Stimulated activated CD4-positive, alpha-beta T cell treated with anti-CD3 and anti-CD28 coated beads, Interleukin-1b, Interleukin-23, amount 100 ng/mL, for 24 hours (primary cell): ENCODE results near the gene RPLP2.

Source experiments
- DNase-seq, 4 experiments: peaks; one replicate each; pipeline ENCODE4 v3.0.0-alpha.2; 2020; ENCODE audit warnings: low read depth in 4 of 4, low spot score in 1 of 4

RPLP2 gene

DNA sequence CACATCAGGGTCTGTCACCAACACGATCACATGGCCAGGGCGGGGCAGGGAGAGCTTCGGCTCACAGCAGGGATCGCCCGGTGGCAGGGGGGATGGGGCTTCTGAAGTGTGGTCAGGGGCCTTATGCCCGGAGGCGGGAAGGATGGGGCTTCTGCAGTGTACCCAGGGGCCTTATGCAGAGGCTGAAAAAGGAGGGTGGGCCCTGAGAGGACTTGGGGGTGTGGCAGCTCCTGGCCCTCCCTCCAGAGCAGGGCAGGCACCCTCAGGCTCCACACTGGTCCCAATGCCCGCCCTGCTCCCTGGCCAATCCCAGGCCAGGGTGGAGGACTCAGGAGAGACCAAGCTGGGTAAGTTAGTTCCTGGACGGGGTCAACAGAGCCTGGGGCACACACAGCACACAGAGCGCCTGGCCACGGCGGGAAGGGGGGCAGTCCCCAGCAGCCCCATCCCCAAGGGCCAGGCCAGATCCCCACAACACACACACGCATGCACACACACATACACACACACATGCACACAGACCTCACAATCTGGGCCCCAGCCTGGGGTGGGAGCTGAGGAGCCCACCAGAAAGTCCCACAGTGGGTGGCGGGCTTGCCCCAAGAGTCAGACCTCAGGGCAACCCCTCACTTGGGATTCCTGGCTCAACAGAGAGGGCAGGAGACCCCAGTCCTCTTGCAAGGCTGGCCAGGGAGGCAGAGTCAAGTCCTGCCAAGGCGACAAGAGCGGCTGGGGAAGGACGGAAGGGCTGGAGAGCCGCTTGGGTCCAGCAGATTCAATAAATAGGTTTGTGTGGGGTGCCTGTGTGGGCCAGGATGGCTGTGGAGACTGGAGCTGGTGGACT lies 18.8 kb upstream of the RPLP2 start:
- DNase-seq: no peak

DNA sequence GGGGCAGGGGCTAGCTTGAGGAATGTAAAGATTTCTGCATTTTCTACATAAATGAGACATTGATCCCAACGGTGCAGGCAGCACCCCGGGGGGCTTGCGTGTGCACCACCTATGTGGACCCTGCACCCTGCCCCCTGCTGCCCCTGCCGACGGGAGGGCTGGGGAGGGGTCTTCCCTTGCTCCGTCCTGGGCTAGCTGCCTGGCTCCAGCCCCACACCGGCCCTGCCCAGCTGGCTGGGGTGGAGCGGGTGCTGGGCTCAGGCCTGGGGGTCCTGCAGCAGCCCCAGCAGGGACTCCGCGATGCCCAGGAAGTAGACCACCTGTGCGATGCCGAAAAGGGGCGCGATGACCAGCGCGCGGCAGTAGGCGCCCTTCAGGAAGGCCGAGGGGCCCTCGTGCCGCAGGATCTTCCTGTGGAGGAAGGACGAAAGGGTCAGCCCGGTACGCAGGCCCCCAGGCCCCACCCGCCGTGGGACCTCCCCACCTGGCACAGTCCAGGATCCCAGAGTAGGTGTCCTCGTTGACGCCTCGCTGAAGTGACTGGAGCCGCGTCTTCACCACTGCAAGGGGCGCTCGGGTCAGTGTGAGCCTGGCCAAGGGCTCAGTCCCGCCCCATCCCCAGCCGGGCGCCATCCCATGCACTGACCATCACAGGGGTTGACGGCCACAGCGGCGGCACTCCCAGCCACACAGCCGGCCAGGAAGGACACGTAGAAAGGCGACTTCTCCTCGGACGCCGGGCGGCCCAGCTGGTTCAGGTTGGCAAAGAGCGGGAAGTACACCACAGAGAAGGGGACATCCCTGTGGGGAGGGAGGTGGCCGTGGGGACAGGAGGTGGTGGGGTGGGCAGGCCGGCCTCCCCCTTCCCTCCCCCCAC lies 17.9 kb upstream of the RPLP2 start:
- DNase-seq: no peak

DNA sequence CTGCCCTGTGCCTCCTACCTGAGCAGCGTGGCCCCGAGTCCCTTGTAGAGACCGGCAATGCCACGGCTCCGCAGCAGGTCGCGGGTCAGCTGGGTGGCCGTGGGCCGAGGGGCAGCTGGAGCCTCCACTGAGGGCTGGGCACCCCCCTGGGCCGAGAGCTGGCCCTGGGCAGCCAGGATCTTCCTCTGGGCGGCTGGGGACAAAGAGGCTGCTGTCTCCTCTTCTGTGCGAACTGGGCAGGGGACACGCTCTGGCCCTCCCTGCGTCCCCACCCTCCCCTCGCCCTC lies 17.3 kb upstream of the RPLP2 start:
- no peak for DNase-seq

DNA sequence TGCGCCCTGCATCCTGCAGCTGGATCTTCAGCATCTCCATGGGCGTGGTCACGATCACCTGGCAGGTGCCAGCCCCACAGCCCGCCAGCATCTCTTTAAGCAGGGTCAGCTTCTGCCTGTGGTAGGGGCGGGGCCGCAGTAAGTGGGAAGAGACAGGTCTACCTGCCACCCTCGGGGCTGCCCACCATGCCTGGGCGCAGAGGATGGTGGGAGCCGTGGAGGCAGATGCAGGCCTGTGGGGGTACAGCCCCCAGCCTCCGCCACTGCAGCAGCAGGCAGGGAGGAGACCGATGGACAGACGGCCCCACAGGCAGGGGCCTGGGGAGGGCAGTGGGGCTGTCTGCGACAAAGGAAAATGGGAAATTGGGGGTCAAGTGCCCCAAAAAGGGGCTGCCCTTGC lies 16.9 kb upstream of the RPLP2 start:
- DNase-seq: no peak

DNA sequence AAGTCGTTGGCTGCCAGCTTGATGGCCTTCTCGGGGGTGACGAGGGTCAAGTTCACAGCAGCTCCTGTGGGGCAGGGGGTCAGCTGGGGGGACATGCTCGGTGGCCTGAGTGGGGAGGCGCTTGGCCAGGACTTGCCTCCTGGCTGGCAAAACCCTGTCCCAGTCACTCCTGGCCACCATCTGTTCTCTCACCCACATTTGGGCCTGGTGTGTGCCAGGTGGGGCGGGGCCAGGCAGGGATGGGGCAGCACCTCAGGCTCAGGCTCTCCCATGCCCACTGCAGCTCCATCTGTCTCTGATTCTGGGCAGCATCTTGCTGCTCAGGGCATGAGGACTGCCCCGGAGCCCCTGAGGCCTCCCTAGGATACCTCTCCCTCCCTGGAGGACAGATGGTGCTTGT lies 16.2 kb upstream of the RPLP2 start:
- no peak for DNase-seq

DNA sequence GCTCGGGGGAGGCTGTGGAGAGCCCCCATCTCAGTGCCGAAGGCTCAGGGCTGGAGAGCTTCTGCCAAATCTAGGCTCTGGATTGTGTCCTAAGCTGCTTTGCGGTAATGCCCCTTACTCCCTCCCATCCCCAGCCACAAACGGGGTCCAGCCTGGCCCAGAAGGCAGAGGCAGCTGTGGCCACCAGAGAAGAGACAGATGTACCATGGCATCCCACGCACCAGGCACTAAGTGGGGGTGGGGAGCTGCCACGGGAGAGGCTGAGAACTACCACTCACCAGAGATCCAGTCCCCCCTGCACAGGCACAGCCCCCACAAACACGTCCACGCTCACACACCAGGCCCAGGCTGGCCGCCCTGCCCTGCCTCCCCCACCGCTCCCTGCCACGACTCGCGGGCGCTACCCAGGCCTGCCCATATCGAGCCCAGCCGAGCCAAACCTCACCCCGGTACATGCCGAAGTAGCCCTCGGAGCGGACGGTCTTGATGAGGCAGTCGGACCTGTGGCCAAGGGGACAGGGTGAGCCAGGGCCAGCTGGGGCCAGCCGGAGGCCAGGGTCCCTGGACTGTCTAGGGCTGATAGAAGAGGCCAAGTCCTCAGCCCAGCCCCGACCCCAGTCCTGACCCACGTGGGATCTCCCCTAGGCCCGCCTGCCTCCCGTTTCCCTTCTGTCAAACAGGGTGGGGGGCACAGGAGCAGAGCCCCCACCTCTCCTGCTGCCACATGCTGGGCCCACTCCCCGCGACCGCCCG lies 15.6 kb upstream of the RPLP2 start:
- no peak for DNase-seq

DNA sequence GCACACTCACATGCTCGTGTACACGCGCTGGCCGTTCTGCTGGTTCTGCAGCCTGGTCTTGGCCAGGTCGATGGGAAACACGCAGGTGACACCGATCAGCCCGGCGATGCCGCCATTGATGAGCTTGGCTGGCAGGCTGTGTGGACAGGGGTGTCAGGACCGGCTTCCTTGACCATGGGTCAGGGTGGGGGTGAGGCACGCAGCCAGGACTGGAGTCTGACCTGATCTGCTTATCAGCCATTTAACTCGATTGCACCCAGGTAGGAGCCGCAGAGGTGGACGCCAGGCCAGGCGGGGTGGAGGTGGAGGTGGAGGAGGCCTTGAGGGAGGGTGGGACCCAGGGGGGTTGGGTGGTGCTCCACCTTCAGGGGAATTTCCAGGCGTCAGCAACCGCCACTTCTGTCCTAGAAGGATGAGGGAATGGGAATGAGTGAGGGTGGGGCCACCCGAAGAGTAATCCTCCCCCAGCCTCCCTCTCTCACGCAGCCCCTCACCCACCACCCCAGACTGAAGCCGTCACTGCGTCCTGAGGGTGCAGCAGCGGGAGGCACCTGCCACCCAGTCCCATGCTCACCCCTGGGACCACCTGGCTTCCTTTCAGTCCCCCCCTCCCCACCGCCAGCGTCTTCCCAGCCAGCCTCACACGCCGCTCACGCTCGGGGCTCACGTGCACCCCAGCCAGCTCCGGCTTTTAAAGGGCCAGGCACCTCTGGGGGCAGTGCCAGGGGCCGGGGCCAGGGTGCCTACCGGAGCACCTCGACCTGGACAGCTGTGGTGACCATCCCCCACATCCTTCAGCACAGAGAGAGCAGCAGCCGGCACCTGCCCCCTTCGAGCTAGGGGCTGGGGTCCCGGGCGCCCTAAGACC lies 14.8 kb upstream of the RPLP2 start:
- no peak for DNase-seq

DNA sequence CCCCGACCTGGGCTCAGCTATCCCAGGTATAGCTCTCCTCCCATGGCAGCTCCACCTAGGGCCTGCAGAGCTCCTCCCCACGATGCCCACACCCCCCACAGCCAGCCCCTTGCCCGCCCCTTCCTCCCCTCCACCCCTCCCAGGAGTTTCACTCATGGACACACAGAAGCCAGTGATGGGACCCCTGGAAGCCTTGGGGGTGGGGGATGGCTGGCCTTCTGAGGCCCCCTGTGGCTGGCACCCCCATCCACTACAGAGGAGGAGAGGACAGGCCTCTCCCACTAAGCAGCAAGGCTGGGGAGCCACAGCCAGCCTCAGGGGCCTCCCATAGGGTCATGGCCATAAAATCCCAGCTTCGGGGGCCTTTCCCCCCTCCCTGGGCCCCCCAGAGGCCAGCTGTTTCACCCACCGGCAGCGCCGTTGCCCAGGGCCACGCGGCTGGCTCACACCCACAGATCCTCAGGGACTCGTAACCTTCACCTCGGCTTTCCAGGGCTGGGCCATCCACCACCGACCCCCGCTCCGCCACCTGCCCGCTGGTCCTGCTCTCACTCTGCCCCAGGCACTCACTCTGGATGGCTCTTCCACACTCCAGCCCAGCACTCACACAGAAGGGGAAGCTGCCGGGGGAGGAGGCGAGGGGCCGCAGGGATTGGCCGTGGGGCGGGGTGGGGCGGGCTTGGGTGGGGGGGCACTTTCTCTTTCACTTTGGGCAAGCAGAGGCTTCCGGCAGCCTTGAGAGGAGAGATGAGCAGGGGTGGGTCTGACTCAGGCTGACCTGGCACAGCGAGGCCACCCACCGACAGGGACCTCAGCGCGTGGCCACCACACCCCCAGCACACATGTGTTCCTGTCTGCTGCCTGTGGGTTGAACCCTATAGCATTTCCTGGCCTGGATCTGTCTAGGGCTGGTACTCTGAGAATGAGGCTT lies 13.9 kb upstream of the RPLP2 start:
- peak; percentile 61 to 82 (median 68) for DNase-seq

DNA sequence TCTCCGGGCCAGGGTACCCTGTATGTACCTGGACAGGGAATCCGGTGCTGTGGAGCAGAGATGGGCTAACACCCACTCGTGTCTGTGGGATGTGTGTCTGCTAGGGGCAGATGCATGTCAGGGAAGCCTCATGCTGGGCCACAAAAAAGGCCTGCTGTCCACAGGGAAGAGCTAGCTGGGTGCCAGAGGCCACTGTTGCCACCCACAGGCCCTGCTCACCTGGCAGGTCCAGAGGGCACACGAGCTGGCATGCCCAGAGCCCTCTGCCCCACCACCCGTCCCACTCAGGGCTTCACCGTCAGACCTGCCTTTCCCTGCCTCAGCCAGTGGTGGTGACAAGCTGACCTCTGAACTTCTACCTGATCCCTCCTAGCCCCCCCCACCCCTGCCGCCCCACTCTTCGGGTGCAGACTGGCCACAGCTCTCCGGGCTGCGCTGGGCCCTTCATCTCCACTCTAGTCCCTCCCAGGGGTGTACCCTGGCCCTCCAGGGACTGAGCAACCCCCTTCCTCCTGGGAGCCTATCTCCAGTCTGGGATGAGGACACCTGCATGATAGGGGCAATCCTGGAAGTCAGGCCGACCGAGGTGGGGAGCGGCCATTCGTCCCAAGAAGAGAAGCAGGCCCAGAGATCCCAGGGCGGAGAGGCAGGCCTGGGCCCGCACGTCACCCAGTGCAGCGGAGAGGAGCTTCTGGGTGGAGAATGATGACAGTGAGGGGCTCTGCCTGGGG lies 13.0 kb upstream of the RPLP2 start:
- no peak for DNase-seq

DNA sequence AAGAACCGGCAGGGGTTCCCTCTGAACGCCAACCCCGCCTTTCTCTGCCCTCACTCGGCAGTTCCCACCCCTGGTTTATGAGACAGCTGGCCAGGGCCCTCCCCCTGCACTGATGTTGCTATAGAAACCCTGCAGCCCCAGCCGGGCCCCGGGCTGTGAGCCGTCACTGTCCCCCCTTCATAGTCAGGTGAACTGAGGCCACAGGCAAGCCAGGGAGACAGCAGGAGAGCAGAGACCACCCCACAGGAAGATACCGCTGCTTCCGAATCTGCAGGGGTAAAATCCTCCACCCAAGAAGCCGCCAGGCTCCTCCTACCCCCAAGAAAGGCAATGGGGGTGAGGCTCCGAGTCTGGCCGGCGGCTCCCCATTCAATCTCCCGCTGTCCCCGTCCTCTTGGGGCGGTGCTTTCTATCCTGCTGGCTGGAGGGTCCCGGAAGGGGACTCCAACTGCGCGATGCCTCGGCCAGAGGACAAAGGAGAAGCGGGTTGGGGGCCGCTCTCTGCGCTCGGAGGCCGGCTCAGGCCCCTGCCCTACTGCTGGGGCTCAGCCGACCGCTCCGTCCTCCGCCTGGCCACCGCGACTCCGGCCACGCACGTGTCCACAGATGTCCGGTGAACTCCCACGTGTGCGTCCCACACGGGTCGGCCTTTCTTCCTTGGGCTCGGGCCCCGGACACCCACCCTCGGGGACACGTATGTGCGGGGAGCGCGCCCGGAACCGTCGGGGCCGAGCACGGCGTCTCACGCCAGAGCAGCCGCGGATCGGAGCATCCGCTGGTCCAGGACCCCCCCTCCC lies 12.3 kb upstream of the RPLP2 start:
- DNase-seq: peak in 2 of 4 experiments; percentile 67 to 77

DNA sequence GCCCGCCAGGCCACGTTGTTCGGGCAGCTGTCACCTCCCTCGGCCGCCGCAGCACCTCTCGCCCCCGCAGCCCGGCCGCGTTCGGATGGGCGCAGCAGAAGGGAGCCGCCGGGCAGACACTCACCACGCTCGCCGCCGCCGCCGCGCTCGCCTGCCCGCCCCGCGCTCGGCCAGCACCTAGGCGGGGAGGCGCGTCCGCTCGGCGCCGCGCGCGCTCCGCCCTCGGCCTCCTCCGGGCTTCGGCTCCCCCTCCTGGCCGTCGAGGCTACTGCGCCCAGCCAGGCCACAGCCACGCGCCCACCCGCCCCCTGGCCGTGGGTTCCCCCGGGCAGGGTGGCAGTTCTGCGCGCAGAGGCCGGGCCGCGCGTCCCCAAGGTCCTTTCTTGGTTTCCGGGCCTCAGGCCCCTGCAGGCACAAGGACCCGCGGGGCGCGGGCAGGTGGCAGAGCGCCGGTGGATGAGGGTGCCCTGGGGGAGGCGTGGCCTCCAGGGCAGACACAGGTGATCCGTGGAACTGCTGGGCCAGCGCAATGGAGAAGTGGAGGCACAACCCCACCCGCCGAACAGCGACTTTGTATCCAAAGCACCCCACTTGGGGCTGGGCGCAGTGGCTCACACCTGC lies 11.6 kb upstream of the RPLP2 start, which contains the start of gene SLC25A22:
TSS of gene SLC25A22 (minus strand) at position 189 of the 621 bp plus-strand sequence. CDS start 3,275 bp downstream, outside the sequence.
- DNase-seq: peak; percentile 59 to 78 (median 73)

DNA sequence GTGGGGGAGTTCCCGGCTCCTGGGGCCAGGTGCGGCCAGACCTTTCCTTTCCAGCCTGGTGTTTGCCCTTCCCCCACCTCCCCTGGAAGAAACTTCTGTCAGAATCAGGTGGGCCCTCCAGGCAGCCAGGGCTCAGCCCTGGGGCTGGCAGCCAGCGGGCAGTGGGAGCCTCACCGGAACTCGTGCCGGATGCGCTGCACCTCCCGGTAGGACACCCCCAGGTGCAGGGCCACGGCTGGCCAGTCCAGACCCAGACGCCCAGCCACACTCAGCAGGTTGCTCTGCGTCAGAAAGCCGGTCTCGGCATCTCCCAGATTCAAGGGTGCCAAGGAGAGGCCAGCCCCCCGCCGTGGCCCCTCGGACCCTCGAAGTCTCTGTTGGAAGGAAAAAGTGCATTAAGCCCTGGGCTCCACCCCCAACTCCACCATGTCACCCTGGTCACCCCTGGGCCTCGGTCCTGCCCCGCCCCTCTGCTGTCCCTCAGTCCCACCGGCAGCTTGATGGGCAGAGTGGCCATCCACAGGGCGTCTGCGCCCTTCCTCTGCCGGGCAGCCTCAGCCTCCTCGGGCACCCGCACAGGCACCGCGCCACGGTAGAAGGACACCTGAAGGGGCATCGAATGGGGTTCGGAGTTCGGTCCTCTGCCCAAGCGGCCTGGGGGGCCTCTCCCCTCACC lies 10.0 kb upstream of the RPLP2 start:
- DNase-seq: no peak

DNA sequence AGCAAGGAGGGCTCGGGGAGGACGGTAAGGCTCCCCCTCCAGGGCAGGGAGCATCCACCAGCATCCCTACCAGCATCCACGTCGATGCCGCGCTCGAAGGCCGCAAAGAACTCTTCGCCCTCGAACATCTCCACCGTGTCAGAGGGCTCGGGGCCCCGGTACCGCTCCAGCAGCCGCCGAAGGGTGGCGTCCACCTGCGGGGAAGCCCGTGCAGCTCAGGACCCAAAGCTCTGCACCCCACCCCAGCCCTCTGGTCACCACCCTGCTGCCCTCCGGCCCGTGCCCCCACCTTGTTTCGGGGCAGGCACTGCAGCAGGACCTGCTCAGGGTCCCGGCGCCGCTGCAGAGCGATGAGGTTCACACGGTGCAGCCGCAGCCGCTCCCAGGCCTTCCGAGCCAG lies 9.3 kb upstream of the RPLP2 start:
- no peak for DNase-seq

DNA sequence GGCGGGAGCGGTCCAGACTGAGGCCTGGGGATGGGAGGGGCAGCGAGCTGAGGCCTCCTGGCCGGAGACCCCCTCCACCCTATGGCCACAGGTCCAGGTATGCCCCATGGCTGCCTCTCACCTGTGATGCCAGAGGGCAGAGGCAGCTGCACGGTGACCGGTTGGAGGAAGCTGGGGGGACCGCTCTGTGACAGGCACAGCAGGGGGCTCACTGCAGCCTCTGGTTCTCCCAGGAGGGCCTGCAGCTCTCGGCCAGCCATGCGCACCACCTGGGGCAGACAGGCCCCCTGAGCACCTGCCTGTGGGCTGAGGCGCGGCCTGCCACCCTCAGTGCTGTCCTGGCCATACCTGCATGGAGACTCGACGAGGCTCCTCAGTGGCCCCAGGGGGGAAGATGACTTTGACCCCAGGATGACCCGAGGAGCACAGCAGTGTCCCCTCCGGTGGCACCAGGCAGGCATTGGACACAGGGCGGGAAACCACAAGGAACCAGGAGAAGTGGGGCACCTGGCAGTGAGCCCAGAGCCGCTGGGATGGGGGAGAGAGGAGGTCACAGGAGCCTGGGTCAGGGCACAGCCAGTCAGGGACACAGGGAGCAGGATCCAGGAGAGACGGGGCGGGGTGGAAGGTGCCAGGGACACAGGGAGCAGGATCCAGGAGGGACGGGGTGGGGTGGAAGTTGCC lies 8.5 kb upstream of the RPLP2 start:
- DNase-seq: no peak

DNA sequence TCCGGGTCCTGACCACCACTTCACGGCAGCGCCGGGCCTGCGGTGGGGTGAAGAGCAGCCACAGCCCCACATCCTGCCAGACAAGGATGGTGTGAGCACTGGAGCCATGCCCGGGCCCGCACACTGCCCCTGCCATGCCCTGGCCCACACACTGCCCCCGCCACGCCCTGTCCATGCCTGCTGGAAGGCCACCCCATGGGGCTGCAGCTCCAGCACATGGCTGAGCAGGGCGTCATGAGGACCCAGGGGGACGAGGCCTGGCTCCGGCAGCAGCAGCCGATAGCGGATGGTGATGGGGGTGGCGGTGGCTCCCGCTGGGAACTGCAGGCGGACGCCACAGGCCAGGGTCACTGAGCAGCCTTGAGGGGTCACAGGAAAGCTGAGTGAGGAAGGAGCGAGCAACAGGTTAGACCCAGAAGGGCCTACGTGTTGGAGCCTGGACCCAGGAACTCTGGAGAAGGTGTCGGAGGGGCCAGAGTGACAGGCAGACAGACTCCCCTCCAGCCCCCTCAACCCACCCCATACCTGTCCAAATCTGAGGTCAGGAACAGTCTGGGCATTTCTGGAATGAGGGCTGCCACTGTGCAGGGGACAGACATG lies 7.6 kb upstream of the RPLP2 start:
- no peak for DNase-seq
